HEK293 (cell line): ENCODE measurements around the gene HYLS1.

Experiments
- MYNN ChIP-seq: fragments of 450-650 bp; formaldehyde crosslinking; IDR thresholded peaks from 2 replicates; pipeline ENCODE4 v1.5.1; 2016; ENCODE audit warnings: missing biosample characterization, missing genetic modification characterization, borderline replicate concordance
- PRDM1 ChIP-seq: fragments of 450-650 bp; formaldehyde crosslinking; IDR thresholded peaks from 2 replicates; pipeline ENCODE4; 2016; ENCODE audit warnings: missing biosample characterization, missing genetic modification characterization
- SCRT1 ChIP-seq: fragments of 450-650 bp; formaldehyde crosslinking; IDR thresholded peaks from 2 replicates; pipeline ENCODE4 v1.5.1; 2016; ENCODE audit warnings: missing biosample characterization, missing genetic modification characterization, borderline replicate concordance
- SP3 ChIP-seq: fragments of 450-650 bp; formaldehyde crosslinking; IDR thresholded peaks from 2 replicates; pipeline ENCODE4 v1.5.1; 2016; ENCODE audit warnings: missing biosample characterization, missing genetic modification characterization
- ZNF121 ChIP-seq: fragments of 450-650 bp; formaldehyde crosslinking; IDR thresholded peaks from 2 replicates; pipeline ENCODE4 v1.5.1; 2016; ENCODE audit warnings: missing biosample characterization, missing genetic modification characterization
- ZNF138 ChIP-seq: fragments of 450-650 bp; formaldehyde crosslinking; IDR thresholded peaks from 2 replicates; pipeline ENCODE4 v1.5.1; 2016; ENCODE audit warnings: missing biosample characterization, missing genetic modification characterization, borderline replicate concordance
- ZNF292 ChIP-seq: fragments of 450-650 bp; formaldehyde crosslinking; IDR thresholded peaks from 2 replicates; pipeline ENCODE4 v1.5.1; 2016; ENCODE audit warnings: low read depth, missing biosample characterization, missing genetic modification characterization, borderline replicate concordance
- ZNF302 ChIP-seq: fragments of 450-650 bp; formaldehyde crosslinking; IDR thresholded peaks from 2 replicates; pipeline ENCODE4 v1.5.1; 2016; ENCODE audit warnings: missing biosample characterization, missing genetic modification characterization, low read depth
- ZNF335 ChIP-seq: fragments of 450-650 bp; formaldehyde crosslinking; conservative IDR thresholded peaks from 2 replicates; pipeline ENCODE4 v1.5.1; 2016; ENCODE audit warnings: missing biosample characterization, missing genetic modification characterization
- ZNF391 ChIP-seq: fragments of 450-650 bp; formaldehyde crosslinking; IDR thresholded peaks from 2 replicates; pipeline ENCODE4 v1.5.1; 2016; ENCODE audit warnings: low read depth, missing biosample characterization, missing genetic modification characterization, borderline replicate concordance
- ZNF48 ChIP-seq: fragments of 450-650 bp; formaldehyde crosslinking; IDR thresholded peaks from 2 replicates; pipeline ENCODE4 v1.5.1; 2016; ENCODE audit warnings: missing biosample characterization, missing genetic modification characterization
- ZNF521 ChIP-seq: fragments of 450-650 bp; formaldehyde crosslinking; IDR thresholded peaks from 2 replicates; pipeline ENCODE4 v1.5.1; 2017; ENCODE audit warnings: missing biosample characterization, mild to moderate bottlenecking, missing genetic modification characterization
- ZNF530 ChIP-seq: fragments of 450-650 bp; formaldehyde crosslinking; IDR thresholded peaks from 2 replicates; pipeline ENCODE4 v1.5.1; 2016; ENCODE audit warnings: low read depth, missing biosample characterization, missing genetic modification characterization
- ZNF561 ChIP-seq: fragments of 450-650 bp; IDR thresholded peaks from 2 replicates; pipeline ENCODE4 v1.5.1; 2018; ENCODE audit warnings: missing biosample characterization, missing genetic modification characterization, borderline replicate concordance
- ZNF701 ChIP-seq: fragments of 450-650 bp; formaldehyde crosslinking; IDR thresholded peaks from 2 replicates; pipeline ENCODE4 v1.5.1; 2016; ENCODE audit warnings: missing biosample characterization, missing genetic modification characterization
- ZNF792 ChIP-seq: fragments of 450-650 bp; formaldehyde crosslinking; IDR thresholded peaks from 2 replicates; pipeline ENCODE4 v1.5.1; 2016; ENCODE audit warnings: missing biosample characterization, missing genetic modification characterization
- ZSCAN23 ChIP-seq: fragments of 450-650 bp; formaldehyde crosslinking; IDR thresholded peaks from 2 replicates; pipeline ENCODE4 v1.5.1; 2016; ENCODE audit warnings: missing biosample characterization, missing genetic modification characterization
- TF ChIP-seq, protein P1 (sequence below): fragments of 450-650 bp; formaldehyde crosslinking; IDR thresholded peaks from 2 replicates; pipeline ENCODE4 v1.5.1; 2017; ENCODE audit warnings: missing biosample characterization, missing genetic modification characterization
- TF ChIP-seq, protein P2 (sequence below): IDR thresholded peaks from 2 replicates; pipeline ENCODE4 v1.6.1; 2011; ENCODE audit warnings: mild to moderate bottlenecking, low read depth, low read length, borderline replicate concordance
- TF ChIP-seq, protein P3 (sequence below): fragments of 450-650 bp; formaldehyde crosslinking; IDR thresholded peaks from 2 replicates; pipeline ENCODE4 v1.5.1; 2016; ENCODE audit warnings: missing biosample characterization, missing genetic modification characterization
- TF ChIP-seq, protein P4 (sequence below): fragments of 450-650 bp; formaldehyde crosslinking; IDR thresholded peaks from 2 replicates; pipeline ENCODE4 v1.5.1; 2016; ENCODE audit warnings: missing biosample characterization, missing genetic modification characterization
- TF ChIP-seq, protein P5 (sequence below): fragments of 450-650 bp; formaldehyde crosslinking; conservative IDR thresholded peaks from 2 replicates; pipeline ENCODE4 v1.5.1; 2016; ENCODE audit warnings: low read depth, missing biosample characterization, missing genetic modification characterization
- TF ChIP-seq, protein P6 (sequence below): fragments of 450-650 bp; formaldehyde crosslinking; IDR thresholded peaks from 2 replicates; pipeline ENCODE4 v1.5.1; 2017; ENCODE audit warnings: missing biosample characterization, missing genetic modification characterization

The HYLS1 gene

DNA sequence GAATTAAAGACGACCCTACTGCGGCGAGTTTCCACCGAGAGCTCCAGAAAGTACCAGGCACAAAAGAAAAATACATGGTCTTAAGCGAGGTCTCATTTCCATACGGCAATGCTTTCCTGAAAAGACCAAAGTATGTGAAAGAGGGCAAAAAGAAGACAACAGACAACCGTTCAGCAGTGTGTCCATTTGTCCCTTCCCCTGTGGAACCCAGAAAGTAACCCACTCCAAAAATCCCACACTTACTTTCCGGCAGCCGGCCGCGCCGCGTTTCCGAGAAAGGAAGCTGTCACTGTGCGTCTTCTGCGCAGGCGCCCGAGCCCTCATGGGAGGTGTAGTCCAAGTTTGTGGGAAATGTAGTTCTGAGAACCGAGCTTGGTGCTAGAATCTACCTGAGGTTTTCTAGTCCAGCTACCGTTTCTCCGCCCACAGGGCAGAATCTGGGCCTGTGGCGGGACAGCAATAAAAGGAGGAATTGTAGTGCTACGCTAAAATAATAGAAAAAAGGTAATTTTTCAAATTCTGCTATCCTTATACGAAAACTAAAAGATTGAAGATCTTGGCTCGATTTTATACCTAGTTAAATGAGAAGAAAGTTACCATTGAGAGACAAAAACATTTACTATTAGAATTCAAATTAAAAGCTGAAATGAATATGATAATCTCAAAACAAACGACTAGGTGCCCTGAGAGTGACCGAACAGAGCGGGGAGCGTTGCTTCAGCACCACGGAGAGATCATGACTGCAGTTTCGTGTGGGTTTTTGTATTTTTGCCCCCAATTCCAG lies 15.7 kb downstream of the HYLS1 start, which contains the start of gene PUS3 (continued):
- TF ChIP-seq, protein P1, sequence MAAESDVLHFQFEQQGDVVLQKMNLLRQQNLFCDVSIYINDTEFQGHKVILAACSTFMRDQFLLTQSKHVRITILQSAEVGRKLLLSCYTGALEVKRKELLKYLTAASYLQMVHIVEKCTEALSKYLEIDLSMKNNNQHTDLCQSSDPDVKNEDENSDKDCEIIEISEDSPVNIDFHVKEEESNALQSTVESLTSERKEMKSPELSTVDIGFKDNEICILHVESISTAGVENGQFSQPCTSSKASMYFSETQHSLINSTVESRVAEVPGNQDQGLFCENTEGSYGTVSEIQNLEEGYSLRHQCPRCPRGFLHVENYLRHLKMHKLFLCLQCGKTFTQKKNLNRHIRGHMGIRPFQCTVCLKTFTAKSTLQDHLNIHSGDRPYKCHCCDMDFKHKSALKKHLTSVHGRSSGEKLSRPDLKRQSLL (tag by site-specific recombination): no peak
- TF ChIP-seq, protein P2, sequence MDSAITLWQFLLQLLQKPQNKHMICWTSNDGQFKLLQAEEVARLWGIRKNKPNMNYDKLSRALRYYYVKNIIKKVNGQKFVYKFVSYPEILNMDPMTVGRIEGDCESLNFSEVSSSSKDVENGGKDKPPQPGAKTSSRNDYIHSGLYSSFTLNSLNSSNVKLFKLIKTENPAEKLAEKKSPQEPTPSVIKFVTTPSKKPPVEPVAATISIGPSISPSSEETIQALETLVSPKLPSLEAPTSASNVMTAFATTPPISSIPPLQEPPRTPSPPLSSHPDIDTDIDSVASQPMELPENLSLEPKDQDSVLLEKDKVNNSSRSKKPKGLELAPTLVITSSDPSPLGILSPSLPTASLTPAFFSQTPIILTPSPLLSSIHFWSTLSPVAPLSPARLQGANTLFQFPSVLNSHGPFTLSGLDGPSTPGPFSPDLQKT: no peak
- TF ChIP-seq ZNF391 (tag by site-specific recombination) (no peak), ZNF530 (tag by site-specific recombination) (no peak), SP3 (tag by site-specific recombination) (peak; percentile 44; the same call in 1 of the 2 replicates), ZNF121 (tag by site-specific recombination) (no peak), ZNF335 (tag by site-specific recombination) (peak; percentile 76), ZNF292 (tag by site-specific recombination) (no peak), ZNF561 (no peak), ZNF792 (tag by site-specific recombination) (no peak), ZNF302 (tag by site-specific recombination) (no peak), MYNN (tag by site-specific recombination) (no peak), SCRT1 (tag by site-specific recombination) (no peak), ZNF701 (tag by site-specific recombination) (no peak), ZNF138 (tag by site-specific recombination) (no peak), ZSCAN23 (tag by site-specific recombination) (no peak), ZNF521 (tag by site-specific recombination) (no peak), PRDM1 (peak; percentile 72), ZNF48 (no peak)
- TF ChIP-seq, protein P3, sequence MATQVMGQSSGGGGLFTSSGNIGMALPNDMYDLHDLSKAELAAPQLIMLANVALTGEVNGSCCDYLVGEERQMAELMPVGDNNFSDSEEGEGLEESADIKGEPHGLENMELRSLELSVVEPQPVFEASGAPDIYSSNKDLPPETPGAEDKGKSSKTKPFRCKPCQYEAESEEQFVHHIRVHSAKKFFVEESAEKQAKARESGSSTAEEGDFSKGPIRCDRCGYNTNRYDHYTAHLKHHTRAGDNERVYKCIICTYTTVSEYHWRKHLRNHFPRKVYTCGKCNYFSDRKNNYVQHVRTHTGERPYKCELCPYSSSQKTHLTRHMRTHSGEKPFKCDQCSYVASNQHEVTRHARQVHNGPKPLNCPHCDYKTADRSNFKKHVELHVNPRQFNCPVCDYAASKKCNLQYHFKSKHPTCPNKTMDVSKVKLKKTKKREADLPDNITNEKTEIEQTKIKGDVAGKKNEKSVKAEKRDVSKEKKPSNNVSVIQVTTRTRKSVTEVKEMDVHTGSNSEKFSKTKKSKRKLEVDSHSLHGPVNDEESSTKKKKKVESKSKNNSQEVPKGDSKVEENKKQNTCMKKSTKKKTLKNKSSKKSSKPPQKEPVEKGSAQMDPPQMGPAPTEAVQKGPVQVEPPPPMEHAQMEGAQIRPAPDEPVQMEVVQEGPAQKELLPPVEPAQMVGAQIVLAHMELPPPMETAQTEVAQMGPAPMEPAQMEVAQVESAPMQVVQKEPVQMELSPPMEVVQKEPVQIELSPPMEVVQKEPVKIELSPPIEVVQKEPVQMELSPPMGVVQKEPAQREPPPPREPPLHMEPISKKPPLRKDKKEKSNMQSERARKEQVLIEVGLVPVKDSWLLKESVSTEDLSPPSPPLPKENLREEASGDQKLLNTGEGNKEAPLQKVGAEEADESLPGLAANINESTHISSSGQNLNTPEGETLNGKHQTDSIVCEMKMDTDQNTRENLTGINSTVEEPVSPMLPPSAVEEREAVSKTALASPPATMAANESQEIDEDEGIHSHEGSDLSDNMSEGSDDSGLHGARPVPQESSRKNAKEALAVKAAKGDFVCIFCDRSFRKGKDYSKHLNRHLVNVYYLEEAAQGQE (tag by site-specific recombination): peak; percentile 88
- TF ChIP-seq, protein P4, sequence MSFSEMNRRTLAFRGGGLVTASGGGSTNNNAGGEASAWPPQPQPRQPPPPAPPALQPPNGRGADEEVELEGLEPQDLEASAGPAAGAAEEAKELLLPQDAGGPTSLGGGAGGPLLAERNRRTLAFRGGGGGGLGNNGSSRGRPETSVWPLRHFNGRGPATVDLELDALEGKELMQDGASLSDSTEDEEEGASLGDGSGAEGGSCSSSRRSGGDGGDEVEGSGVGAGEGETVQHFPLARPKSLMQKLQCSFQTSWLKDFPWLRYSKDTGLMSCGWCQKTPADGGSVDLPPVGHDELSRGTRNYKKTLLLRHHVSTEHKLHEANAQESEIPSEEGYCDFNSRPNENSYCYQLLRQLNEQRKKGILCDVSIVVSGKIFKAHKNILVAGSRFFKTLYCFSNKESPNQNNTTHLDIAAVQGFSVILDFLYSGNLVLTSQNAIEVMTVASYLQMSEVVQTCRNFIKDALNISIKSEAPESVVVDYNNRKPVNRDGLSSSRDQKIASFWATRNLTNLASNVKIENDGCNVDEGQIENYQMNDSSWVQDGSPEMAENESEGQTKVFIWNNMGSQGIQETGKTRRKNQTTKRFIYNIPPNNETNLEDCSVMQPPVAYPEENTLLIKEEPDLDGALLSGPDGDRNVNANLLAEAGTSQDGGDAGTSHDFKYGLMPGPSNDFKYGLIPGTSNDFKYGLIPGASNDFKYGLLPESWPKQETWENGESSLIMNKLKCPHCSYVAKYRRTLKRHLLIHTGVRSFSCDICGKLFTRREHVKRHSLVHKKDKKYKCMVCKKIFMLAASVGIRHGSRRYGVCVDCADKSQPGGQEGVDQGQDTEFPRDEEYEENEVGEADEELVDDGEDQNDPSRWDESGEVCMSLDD: no peak
- TF ChIP-seq, protein P5, sequence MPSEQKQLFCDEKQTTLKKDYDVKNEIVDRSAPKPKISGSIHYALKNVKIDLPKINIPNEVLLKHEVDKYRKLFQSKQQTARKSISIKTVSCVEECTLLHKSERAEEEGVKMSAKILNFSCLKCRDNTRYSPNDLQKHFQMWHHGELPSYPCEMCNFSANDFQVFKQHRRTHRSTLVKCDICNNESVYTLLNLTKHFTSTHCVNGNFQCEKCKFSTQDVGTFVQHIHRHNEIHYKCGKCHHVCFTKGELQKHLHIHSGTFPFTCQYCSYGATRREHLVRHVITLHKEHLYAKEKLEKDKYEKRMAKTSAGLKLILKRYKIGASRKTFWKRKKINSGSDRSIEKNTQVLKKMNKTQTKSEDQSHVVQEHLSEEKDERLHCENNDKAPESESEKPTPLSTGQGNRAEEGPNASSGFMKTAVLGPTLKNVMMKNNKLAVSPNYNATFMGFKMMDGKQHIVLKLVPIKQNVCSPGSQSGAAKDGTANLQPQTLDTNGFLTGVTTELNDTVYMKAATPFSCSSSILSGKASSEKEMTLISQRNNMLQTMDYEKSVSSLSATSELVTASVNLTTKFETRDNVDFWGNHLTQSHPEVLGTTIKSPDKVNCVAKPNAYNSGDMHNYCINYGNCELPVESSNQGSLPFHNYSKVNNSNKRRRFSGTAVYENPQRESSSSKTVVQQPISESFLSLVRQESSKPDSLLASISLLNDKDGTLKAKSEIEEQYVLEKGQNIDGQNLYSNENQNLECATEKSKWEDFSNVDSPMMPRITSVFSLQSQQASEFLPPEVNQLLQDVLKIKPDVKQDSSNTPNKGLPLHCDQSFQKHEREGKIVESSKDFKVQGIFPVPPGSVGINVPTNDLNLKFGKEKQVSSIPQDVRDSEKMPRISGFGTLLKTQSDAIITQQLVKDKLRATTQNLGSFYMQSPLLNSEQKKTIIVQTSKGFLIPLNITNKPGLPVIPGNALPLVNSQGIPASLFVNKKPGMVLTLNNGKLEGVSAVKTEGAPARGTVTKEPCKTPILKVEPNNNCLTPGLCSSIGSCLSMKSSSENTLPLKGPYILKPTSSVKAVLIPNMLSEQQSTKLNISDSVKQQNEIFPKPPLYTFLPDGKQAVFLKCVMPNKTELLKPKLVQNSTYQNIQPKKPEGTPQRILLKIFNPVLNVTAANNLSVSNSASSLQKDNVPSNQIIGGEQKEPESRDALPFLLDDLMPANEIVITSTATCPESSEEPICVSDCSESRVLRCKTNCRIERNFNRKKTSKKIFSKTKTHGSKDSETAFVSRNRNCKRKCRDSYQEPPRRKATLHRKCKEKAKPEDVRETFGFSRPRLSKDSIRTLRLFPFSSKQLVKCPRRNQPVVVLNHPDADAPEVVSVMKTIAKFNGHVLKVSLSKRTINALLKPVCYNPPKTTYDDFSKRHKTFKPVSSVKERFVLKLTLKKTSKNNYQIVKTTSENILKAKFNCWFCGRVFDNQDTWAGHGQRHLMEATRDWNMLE (tag by site-specific recombination): peak; percentile 43
- TF ChIP-seq, protein P6, sequence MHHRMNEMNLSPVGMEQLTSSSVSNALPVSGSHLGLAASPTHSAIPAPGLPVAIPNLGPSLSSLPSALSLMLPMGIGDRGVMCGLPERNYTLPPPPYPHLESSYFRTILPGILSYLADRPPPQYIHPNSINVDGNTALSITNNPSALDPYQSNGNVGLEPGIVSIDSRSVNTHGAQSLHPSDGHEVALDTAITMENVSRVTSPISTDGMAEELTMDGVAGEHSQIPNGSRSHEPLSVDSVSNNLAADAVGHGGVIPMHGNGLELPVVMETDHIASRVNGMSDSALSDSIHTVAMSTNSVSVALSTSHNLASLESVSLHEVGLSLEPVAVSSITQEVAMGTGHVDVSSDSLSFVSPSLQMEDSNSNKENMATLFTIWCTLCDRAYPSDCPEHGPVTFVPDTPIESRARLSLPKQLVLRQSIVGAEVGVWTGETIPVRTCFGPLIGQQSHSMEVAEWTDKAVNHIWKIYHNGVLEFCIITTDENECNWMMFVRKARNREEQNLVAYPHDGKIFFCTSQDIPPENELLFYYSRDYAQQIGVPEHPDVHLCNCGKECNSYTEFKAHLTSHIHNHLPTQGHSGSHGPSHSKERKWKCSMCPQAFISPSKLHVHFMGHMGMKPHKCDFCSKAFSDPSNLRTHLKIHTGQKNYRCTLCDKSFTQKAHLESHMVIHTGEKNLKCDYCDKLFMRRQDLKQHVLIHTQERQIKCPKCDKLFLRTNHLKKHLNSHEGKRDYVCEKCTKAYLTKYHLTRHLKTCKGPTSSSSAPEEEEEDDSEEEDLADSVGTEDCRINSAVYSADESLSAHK (tag by site-specific recombination): no peak
